Ectodermal cell (in vitro differentiated cells): ENCODE results near the gene KLHDC8A.
A peak's percentile ranks its signal among the peaks of the same experiment; 100 is the strongest.

Experiments
- H3K27ac ChIP-seq: 2 replicates; pipeline ENCODE4 v1.7.0; 2013; ENCODE audit warnings: mild to moderate bottlenecking, low read depth, low read length; ENCODE audit not compliant: insufficient read depth, poor library complexity, severe bottlenecking
- H3K27me3 ChIP-seq: 2 replicates; pipeline ENCODE4 v1.7.0; 2013; ENCODE audit warnings: mild to moderate bottlenecking, low read length; ENCODE audit not compliant: insufficient read depth, control insufficient read depth, poor library complexity, severe bottlenecking
- H3K36me3 ChIP-seq: one replicate; pipeline ENCODE4 v1.7.0; 2013; ENCODE audit warnings: low read length; ENCODE audit not compliant: control insufficient read depth, insufficient read depth
- H3K4me1 ChIP-seq: one replicate; pipeline ENCODE4 v1.7.0; 2013; ENCODE audit warnings: low read length; ENCODE audit not compliant: control insufficient read depth, insufficient read depth
- H3K4me3 ChIP-seq: 2 replicates; pipeline ENCODE4 v1.7.0; 2013; ENCODE audit warnings: low read depth, low read length, control low read depth; ENCODE audit not compliant: insufficient read depth
- H3K9me3 ChIP-seq: 2 replicates; pipeline ENCODE4 v1.7.0; 2013; ENCODE audit warnings: mild to moderate bottlenecking, low read length, moderate library complexity; ENCODE audit not compliant: control insufficient read depth
- WGBS, 2 experiments: methylation state at CpG; one replicate each; pipeline ENCODE4 v1.1.7; 2013; ENCODE audit warnings: missing lambda C conversion rate in 2 of 2; 5-methylcytosine and 5-hydroxymethylcytosine counted together

KLHDC8A gene

DNA sequence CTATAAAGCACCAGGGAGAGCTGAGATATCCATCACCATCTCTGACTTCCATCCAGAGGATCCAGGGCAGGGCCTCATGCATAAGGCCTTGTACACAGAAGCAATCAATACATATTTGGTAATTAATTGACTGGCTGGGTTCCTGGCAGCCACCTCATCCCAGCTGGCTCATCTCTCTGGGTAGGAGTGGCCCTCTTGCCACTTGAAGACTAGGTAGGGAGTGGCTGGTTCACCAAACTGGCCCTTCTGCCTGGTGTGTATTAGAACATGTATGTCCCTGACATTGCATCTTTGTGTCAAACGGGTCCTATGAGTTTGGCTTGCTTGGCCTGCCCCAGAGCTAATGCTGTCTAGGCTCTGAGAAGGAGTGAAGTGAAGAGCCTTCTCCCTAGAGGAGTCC, 47.0 kb downstream of the KLHDC8A start:
- no peaks in the 10 kb centered on the region for H3K9me3 ChIP-seq
- peaks cover 45% of the 10 kb centered on the region for H3K4me1 ChIP-seq
- 95 to 97% methylated on average over 1 of the region's 1 CpG for WGBS, 2 experiments
- H3K27me3 ChIP-seq, result no peaks in the 10 kb centered on the region
- H3K36me3 ChIP-seq, result peaks cover 78% of the 10 kb centered on the region
- H3K27ac ChIP-seq, result no peak overlapping the region
- H3K4me3 ChIP-seq, result no peak overlapping the region

DNA sequence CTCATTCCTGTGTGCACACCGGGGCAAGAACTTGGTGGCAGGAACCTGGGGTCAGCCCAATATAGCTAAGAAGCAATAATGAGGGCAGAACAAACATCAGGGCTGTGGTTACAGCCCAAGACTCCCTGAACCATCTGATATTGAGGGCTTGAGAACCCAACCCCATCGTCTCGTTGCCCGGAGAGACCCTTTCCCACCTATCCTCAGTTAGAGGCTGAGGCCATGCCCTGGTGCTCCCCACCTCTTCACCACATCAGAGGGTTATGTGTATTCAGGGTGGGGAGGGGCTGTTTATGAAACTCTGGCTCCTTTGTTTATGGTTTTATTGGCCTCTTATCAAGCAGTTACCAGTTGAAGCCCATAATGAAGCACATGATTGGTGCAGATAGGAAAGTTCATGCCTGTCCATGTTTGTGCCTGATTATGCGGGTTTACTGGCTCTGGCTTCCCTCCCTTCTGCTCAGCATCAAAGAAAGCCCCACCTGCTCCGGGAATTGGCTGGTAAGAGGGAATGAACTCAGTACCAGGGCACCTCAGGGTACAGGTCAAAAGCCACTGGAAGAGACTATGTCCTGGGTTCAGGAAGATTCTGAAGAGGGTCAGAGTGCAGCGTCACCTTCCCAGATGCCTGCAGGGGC, 49.7 kb downstream of the KLHDC8A start:
- WGBS, 2 experiments, result 95 to 96% methylated on average over 7 of the region's 7 CpGs
- Histone ChIP-seq H3K9me3 (no peaks in the 10 kb centered on the region), H3K4me3 (no peak overlapping the region), H3K4me1 (peaks cover 47% of the 10 kb centered on the region), H3K36me3 (peaks cover 91% of the 10 kb centered on the region), H3K27me3 (no peaks in the 10 kb centered on the region), H3K27ac (peak overlapping the region; percentile 22)

DNA sequence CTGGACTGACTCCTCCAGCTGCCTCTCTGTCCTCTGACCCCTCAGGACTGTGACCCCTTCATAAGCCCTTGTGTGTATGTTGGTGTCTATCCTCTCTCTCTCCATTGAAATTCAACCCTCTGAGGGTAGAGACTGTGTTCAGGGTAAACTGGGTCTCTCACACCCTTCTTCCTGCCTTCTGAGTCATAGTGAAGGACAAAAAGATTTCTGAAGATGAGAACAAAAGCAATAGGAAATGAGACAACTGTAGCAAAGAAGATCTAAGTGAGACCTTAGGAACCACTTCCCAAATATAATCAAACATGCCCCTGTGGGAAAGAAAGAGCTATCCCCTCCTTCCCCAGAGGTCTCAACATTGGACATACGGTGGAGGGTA, 52.0 kb downstream of the KLHDC8A start:
- Histone ChIP-seq H3K27ac (peak overlapping the region; percentile 54), H3K4me1 (peaks cover 52% of the 10 kb centered on the region), H3K27me3 (no peaks in the 10 kb centered on the region), H3K36me3 (peaks cover 67% of the 10 kb centered on the region), H3K4me3 (no peak overlapping the region), H3K9me3 (no peaks in the 10 kb centered on the region)
- WGBS, 2 experiments, result 94 to 100% methylated on average over 1 of the region's 1 CpG

DNA sequence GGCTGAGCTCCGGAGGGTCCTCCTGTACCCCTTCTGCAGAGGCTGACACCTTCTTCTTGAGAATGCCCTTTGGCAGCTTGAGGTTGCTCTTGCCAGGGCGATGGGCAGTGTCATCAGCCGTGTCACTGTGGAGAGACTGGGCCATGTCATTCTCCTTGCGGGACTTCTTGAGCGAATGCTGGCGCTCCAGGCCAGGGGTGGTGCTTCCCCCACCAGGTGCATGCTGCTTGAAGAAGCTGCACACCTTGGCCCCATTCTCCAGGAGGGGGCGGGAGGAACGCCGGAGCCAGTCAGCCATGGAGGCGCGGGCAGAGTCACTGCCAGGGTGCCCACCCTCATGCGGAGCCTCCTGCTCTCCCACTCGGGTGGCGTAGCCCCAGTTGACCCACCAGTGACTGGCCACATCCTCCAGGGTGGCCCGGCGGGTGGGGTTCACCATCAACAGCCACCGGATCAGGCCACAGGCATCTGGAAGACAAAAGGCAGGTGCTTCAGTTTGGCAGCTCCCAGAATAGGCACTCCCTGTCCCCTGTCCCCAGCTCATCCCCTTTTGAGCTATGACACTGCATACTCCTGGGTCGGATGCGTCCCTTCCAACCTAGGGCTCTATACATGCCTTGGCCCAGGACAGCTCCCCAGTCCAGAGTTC, 52.6 kb downstream of the KLHDC8A start:
- H3K9me3 ChIP-seq, result no peaks in the 10 kb centered on the region
- no peak overlapping the region for H3K4me3 ChIP-seq
- peaks cover 63% of the 10 kb centered on the region for H3K36me3 ChIP-seq
- peak overlapping the region; percentile 54 for H3K27ac ChIP-seq
- H3K4me1 ChIP-seq, result peaks cover 54% of the 10 kb centered on the region
- WGBS, 2 experiments, result 95 to 96% methylated on average over 19 of the region's 19 CpGs
- no peaks in the 10 kb centered on the region for H3K27me3 ChIP-seq

DNA sequence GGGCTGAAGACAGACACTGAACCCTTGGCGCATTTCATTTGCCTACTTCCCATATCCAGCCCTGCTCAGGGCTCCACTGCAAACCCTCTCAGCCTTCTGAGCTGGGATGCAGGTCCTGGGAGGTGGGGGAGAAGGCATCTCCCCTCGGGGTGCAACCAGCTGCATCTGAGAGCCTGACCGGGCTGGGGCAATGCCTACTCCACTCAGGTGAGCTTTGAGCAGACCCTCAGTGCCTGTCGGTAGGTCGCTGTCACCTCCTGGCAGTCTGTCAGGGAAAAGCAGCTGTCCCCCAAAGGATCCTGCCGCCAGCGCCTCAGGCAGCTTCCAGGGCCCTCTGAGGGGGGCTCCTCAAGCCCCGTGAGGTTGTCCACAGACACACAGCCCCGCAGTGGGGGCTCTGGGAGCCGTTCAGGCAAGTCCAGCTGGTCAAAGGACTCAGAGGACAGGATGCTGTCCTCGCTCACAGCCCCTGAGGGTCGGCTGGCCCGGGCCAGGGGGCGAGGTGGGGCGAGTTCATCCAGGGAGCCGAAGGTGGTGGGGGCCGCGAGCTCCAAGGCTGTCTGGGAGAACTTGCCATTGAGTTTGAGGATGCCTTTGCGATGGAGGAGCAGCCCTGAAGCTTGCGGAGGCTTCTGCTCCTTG, 53.4 kb downstream of the KLHDC8A start:
- no peaks in the 10 kb centered on the region for H3K27me3 ChIP-seq
- 93 to 94% methylated on average over 20 of the region's 20 CpGs for WGBS, 2 experiments
- H3K27ac ChIP-seq, result peak overlapping the region; percentile 58
- peaks cover 62% of the 10 kb centered on the region for H3K4me1 ChIP-seq
- peaks cover 55% of the 10 kb centered on the region for H3K36me3 ChIP-seq
- no peak overlapping the region for H3K4me3 ChIP-seq
- no peaks in the 10 kb centered on the region for H3K9me3 ChIP-seq

DNA sequence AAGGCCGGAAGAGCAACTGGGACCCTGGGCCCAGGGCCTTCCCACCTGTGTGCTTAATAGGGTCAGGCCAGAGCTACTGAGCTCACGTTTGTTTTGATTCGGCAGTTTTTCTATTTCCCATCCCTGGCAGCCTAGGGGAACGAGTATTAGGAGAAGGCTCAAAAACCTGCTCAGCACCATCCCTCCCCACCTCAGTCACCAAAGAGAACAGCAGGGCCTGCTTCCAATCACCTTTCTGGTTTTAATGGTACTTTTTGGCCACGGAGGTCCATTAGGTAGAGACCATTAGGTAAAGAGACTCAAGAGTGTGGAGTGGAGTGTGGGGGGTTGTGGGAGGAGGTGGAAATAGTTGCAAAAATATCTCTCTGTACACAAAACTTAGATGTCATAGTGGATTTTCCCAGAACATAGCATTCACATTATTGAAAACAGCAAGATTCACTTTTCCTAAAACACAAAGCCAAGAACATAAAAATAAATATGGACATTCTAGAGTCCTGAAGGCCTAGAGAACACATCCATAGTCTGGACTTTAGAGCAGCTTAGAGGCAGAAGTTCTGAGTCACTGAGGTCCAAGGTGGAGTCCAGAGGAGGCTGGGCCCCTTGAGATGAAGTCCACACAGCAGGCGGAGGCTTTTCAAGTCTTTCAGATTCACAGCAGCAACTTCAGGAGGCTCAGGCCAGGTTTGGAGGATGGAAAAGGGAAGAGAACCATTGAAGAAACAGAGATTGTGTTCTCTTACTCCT, 54.7 kb downstream of the KLHDC8A start:
- 15 to 17% methylated on average over 6 of the region's 6 CpGs for WGBS, 2 experiments
- peaks cover 41% of the 10 kb centered on the region for H3K36me3 ChIP-seq
- H3K4me3 ChIP-seq, result peak overlapping the region; percentile 4
- H3K9me3 ChIP-seq, result no peaks in the 10 kb centered on the region
- peaks cover 71% of the 10 kb centered on the region for H3K4me1 ChIP-seq
- H3K27ac ChIP-seq, result peak overlapping the region; percentile 99
- H3K27me3 ChIP-seq, result no peaks in the 10 kb centered on the region

DNA sequence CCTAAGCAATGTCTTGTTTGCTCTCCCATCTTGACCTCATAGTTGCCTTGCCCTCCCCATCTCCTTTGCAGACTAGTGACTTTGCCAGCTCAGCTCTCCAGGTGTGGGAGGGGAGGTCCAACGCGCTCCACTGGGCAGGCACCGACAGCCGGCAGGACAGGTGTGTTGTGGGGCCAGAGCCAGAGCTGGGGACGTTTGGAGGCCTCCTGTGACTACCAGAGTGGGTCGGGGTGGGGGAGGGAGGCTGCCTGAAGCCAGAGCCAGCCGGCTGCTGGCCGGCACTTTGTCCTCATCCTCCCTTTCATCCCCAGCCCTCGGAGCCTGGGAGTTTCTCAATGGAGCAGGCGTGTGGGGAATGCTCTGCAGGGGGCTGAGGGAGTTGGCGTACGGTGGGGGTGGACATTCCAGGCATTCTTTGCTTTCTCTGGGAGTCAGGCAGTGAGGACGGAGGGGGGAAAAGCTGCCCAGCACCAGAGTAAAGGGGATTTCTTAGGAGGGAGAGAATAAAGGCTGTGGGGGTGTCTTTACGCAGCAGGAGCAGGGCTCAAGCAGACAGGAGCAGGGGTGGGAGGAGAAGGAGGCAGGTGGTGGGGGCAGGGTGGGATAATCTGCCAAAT, 55.4 kb downstream of the KLHDC8A start:
- H3K36me3 ChIP-seq, result peaks cover 34% of the 10 kb centered on the region
- no peaks in the 10 kb centered on the region for H3K9me3 ChIP-seq
- WGBS, 2 experiments, result 0 to 1% methylated on average over 14 of the region's 14 CpGs
- H3K27ac ChIP-seq, result peak overlapping the region; percentile 99
- H3K4me3 ChIP-seq, result no peak overlapping the region
- H3K27me3 ChIP-seq, result no peaks in the 10 kb centered on the region
- H3K4me1 ChIP-seq, result peaks cover 71% of the 10 kb centered on the region

DNA sequence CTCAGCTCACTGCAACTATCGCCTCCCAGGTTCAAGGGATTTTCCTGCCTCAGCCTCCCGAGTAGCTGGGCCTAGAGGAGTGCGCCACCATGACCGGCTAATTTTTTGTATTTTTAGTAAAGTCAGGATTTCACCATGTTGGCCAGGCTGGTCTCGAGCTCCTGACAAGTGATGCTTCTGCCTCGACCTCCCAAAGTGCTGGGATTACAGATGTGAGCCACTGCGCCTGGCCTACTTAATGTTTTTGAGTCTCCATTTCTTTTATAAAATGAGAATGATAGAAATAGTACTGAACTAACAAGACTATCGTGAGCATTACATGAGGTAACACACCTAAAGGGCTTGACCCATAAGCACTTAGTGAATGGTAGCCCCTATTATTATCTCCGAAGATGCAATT, 56.6 kb downstream of the KLHDC8A start:
- Histone ChIP-seq H3K36me3 (peaks cover 23% of the 10 kb centered on the region), H3K27me3 (no peaks in the 10 kb centered on the region), H3K4me3 (no peak overlapping the region), H3K27ac (peak overlapping the region; percentile 99), H3K9me3 (no peaks in the 10 kb centered on the region), H3K4me1 (peaks cover 77% of the 10 kb centered on the region)
- WGBS, 2 experiments, result 83% methylated on average over 9 of the region's 9 CpGs

DNA sequence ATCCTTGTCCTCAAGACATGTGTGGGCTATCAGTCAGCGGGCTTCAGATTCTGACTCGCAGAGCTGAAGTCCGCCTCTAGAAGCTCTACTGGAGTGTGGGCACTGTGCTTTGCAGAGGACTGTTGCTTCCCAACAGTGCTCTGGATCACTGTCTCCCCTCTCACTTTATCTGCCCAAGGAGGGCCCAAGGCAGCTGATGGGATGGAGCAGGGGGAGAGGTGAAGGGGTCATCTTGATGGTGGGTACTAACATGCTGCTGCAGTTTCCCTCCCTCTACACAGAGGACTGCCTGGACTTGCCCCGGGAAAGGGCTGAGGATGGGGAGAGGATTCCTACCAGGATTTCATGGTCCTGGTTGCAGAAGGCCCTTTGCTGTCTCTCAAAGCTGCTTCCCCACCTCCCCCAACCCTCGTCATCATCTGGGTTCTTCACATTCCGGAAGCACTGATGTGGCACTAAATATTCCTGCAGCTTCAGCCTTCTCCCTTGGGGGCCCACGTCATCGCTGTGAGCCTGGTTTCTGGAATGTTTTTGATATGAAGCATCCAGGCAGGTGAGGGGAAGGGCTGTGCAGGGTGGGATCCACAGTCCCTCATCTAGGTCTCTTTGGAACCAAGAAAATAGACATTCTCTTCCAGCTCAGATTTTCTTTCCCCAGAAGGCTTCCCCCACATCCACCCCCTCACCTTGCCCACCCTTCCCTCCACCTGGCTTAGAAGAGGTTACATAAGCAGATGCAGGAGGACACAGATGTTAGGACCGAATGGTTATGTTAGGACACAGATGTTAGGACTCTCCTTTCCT, 58.3 kb downstream of the KLHDC8A start:
- Histone ChIP-seq H3K27me3 (no peaks in the 10 kb centered on the region), H3K27ac (peak overlapping the region; percentile 93), H3K4me3 (no peak overlapping the region), H3K4me1 (peaks cover 82% of the 10 kb centered on the region), H3K9me3 (no peaks in the 10 kb centered on the region), H3K36me3 (peaks cover 6% of the 10 kb centered on the region)
- WGBS, 2 experiments, result 58 to 59% methylated on average over 9 of the region's 9 CpGs
